Loucy (cell line): ENCODE results near the gene DHDDS.

ENCODE experiments used
- H2AFZ ChIP-seq: fragments of 200-600 bp; sonication (generic); 2 replicates; pipeline ENCODE4 v1.6.0; 2016; ENCODE audit warnings: antibody characterized with exemption, mild to moderate bottlenecking, low read length, moderate library complexity
- H3F3A ChIP-seq: fragments of 200-600 bp; 2 replicates; pipeline ENCODE4 v1.6.0; 2016; ENCODE audit warnings: antibody characterized with exemption, low read depth, mild to moderate bottlenecking
- H3K27me3 ChIP-seq: fragments of 200-600 bp; sonication (generic); 2 replicates; pipeline ENCODE4 v1.6.1; 2014; ENCODE audit warnings: low read length, mild to moderate bottlenecking; ENCODE audit not compliant: insufficient read depth, poor library complexity, severe bottlenecking
- H3K36me3 ChIP-seq: fragments of 200-600 bp; sonication (generic); 2 replicates; pipeline ENCODE4 v1.6.1; 2016; ENCODE audit warnings: low read length; ENCODE audit not compliant: insufficient read depth
- H3K4me1 ChIP-seq: fragments of 200-600 bp; sonication (generic); 2 replicates; pipeline ENCODE4 v1.5.1; 2014; ENCODE audit warnings: low read length, mild to moderate bottlenecking; ENCODE audit not compliant: insufficient read depth, poor library complexity, severe bottlenecking
- H3K4me2 ChIP-seq: fragments of 200-600 bp; sonication (generic); 2 replicates; pipeline ENCODE4 v1.6.0; 2014; ENCODE audit warnings: antibody characterized with exemption, low read length, low read depth, mild to moderate bottlenecking; ENCODE audit not compliant: poor library complexity, severe bottlenecking
- H3K4me3 ChIP-seq: fragments of 200-600 bp; sonication (generic); 2 replicates; pipeline ENCODE4 v1.5.1; 2014; ENCODE audit warnings: low read length, mild to moderate bottlenecking, mixed read lengths; ENCODE audit not compliant: poor library complexity, severe bottlenecking
- H3K79me2 ChIP-seq: fragments of 200-600 bp; sonication (generic); 2 replicates; pipeline ENCODE4 v1.6.1; 2014; ENCODE audit warnings: low read length; ENCODE audit not compliant: insufficient read depth
- H3K9ac ChIP-seq: fragments of 200-600 bp; sonication (generic); 2 replicates; pipeline ENCODE4 v1.6.0; 2014; ENCODE audit warnings: mild to moderate bottlenecking, low read depth, low read length, moderate library complexity; ENCODE audit not compliant: poor library complexity, severe bottlenecking
- H3K9me2 ChIP-seq: fragments of 200-600 bp; sonication (generic); replicated peaks from 2 replicates; pipeline ENCODE4 v1.6.1; 2016; ENCODE audit warnings: low read depth, low read length, mixed read lengths
- H3K9me3 ChIP-seq: fragments of 200-600 bp; sonication (generic); 2 replicates; pipeline ENCODE4 v1.6.1; 2014; ENCODE audit warnings: mild to moderate bottlenecking, antibody characterized with exemption, low read length, low read depth; ENCODE audit not compliant: insufficient read depth
- H4K20me1 ChIP-seq: fragments of 200-600 bp; sonication (generic); 2 replicates; pipeline ENCODE4 v1.6.0; 2014; ENCODE audit warnings: antibody characterized with exemption, low read length, mild to moderate bottlenecking; ENCODE audit not compliant: insufficient read depth, poor library complexity, severe bottlenecking
- CTCF ChIP-seq: fragments of 200-600 bp; sonication (generic); conservative IDR thresholded peaks from 2 replicates; pipeline ENCODE4 v1.5.1; 2014; ENCODE audit warnings: mild to moderate bottlenecking, antibody characterized with exemption, low read length
- EZH2phosphoT487 ChIP-seq: fragments of 200-600 bp; IDR thresholded peaks from 2 replicates; pipeline ENCODE4 v1.6.1; 2018; ENCODE audit warnings: antibody characterized with exemption, mild to moderate bottlenecking, moderate library complexity, borderline replicate concordance

Gene DHDDS

GRCh38 chr1:26391450-26391849, 40.7 kb upstream of the DHDDS start:
- no peaks in the 10 kb centered on the region for H3F3A ChIP-seq
- no peaks in the 10 kb centered on the region for H3K36me3 ChIP-seq
- TF ChIP-seq CTCF (peak; percentile 98), EZH2phosphoT487 (no peak)
- H3K4me1 ChIP-seq, result peaks cover 29% of the 10 kb centered on the region
- H3K9me2 ChIP-seq, result no peaks in the 10 kb centered on the region
- H3K4me2 ChIP-seq, result peak overlapping the region; percentile 53
- H3K27me3 ChIP-seq, result no peaks in the 10 kb centered on the region
- no peak overlapping the region for H3K4me3 ChIP-seq
- peak overlapping the region; percentile 55 for H3K9ac ChIP-seq
- H3K9me3 ChIP-seq, result no peaks in the 10 kb centered on the region
- peak overlapping the region; percentile 69; the same call in 1 of the 2 replicates for H2AFZ ChIP-seq
- no peaks in the 10 kb centered on the region for H3K79me2 ChIP-seq
- no peaks in the 10 kb centered on the region for H4K20me1 ChIP-seq

GRCh38 chr1:26395754-26396153, 36.4 kb upstream of the DHDDS start:
- Histone ChIP-seq H2AFZ (no peak overlapping the region), H3K9me3 (no peaks in the 10 kb centered on the region), H3K9ac (no peak overlapping the region), H3K27me3 (no peaks in the 10 kb centered on the region), H3K4me3 (no peak overlapping the region), H4K20me1 (no peaks in the 10 kb centered on the region), H3K4me2 (no peak overlapping the region), H3K4me1 (peaks cover 7% of the 10 kb centered on the region), H3K36me3 (no peaks in the 10 kb centered on the region), H3K79me2 (no peaks in the 10 kb centered on the region), H3K9me2 (no peaks in the 10 kb centered on the region), H3F3A (no peaks in the 10 kb centered on the region)
- TF ChIP-seq EZH2phosphoT487 (no peak), CTCF (no peak; the same call in 1 of the 2 replicates)

GRCh38 chr1:26399034-26399433, 33.1 kb upstream of the DHDDS start:
- Histone ChIP-seq H4K20me1 (no peaks in the 10 kb centered on the region), H3K9me3 (no peaks in the 10 kb centered on the region), H3F3A (no peaks in the 10 kb centered on the region), H3K79me2 (no peaks in the 10 kb centered on the region), H3K9me2 (no peaks in the 10 kb centered on the region), H3K4me2 (no peak overlapping the region), H3K27me3 (no peaks in the 10 kb centered on the region), H3K9ac (no peak overlapping the region), H3K4me3 (no peak overlapping the region), H3K4me1 (no peaks in the 10 kb centered on the region), H3K36me3 (no peaks in the 10 kb centered on the region), H2AFZ (no peak overlapping the region)
- TF ChIP-seq EZH2phosphoT487 (no peak), CTCF (no peak)
